PC-9 (cell line): ENCODE results near the gene ZNF497. TPM values are rescaled to one million over a fixed set of nuclear protein-coding genes. Genes with fewer than 3 reads are reported as not detected.

Source experiments
- BruUV-seq: library from RNA; stranded (reverse); fragments of 400-500 nt; replicated peaks from 2 replicates; lab custom pipeline; 2021; lab: Mats Ljungman, UMichigan
- CTCF ChIA-PET: fragments of 300-600 bp; sonication (Branson Sonifier 250); formaldehyde crosslinking; loops from one replicate; lab custom pipeline; 2022; ENCODE audit warnings: antibody characterized with exemption; lab: Charles Lee
- POLR2A ChIA-PET: fragments of 300-600 bp; sonication (Branson Sonifier 250); formaldehyde crosslinking; loops from one replicate; lab custom pipeline; 2022; ENCODE audit warnings: antibody characterized with exemption; ENCODE audit not compliant: unreplicated experiment; lab: Charles Lee
- DNase-seq, 2 experiments: peaks; one replicate each; pipeline versions ENCODE4 v3.0.0 to v3.0.0-alpha.2; 2015 to 2022; ENCODE audit warnings: mixed read lengths in 1 of 2
- H2AFZ ChIP-seq: fragments of 200-600 bp; sonication (generic); 2 replicates; pipeline ENCODE4 v1.8.1; 2017; ENCODE audit warnings: antibody characterized with exemption
- H3F3A ChIP-seq: fragments of 200-600 bp; sonication (generic); 2 replicates; pipeline ENCODE4 v1.8.1; 2017; ENCODE audit warnings: antibody characterized with exemption, mild to moderate bottlenecking, low read depth; ENCODE audit not compliant: insufficient read depth
- H3K27ac ChIP-seq: fragments of 200-600 bp; sonication (generic); 2 replicates; pipeline ENCODE4 v1.6.1; 2016; ENCODE audit warnings: mixed run types
- H3K27me3 ChIP-seq: fragments of 200-600 bp; sonication (generic); 2 replicates; pipeline ENCODE4 v1.6.1; 2016; ENCODE audit warnings: low read depth, mixed run types; ENCODE audit not compliant: insufficient read depth
- H3K36me3 ChIP-seq: fragments of 200-600 bp; sonication (generic); 2 replicates; pipeline ENCODE4 v1.6.1; 2016; ENCODE audit warnings: low read depth, mixed run types
- H3K4me1 ChIP-seq: fragments of 200-600 bp; sonication (generic); replicated peaks from 2 replicates; pipeline ENCODE4 v1.6.1; 2016; ENCODE audit warnings: mixed run types; ENCODE audit not compliant: insufficient read depth
- H3K4me2 ChIP-seq: fragments of 200-600 bp; sonication (generic); 2 replicates; pipeline ENCODE4 v1.6.1; 2017; ENCODE audit warnings: mixed run types
- H3K4me3 ChIP-seq: fragments of 200-600 bp; sonication (generic); 2 replicates; pipeline ENCODE4 v1.6.1; 2016; ENCODE audit warnings: mixed run types
- H3K79me2 ChIP-seq: fragments of 200-600 bp; sonication (generic); 2 replicates; pipeline ENCODE4 v1.6.1; 2017; ENCODE audit warnings: low read depth, mixed run types
- H3K9me2 ChIP-seq: fragments of 200-600 bp; sonication (generic); 2 replicates; pipeline ENCODE4 v1.8.1; 2017; ENCODE audit warnings: mild to moderate bottlenecking; ENCODE audit not compliant: insufficient read depth
- H3K9me3 ChIP-seq: fragments of 200-600 bp; sonication (generic); 2 replicates; pipeline ENCODE4 v1.8.1; 2016; ENCODE audit warnings: low read depth; ENCODE audit not compliant: insufficient read depth
- H4K20me1 ChIP-seq: fragments of 200-600 bp; sonication (generic); 2 replicates; pipeline ENCODE4 v1.8.1; 2017; ENCODE audit not compliant: insufficient read depth
- EZH2 ChIP-seq: fragments of 200-600 bp; sonication (generic); IDR thresholded peaks from 2 replicates; pipeline ENCODE4 v1.8.0; 2017; ENCODE audit warnings: antibody characterized with exemption, low read depth
- intact Hi-C: fragments of 100-400 bp; cut with micrococcal nuclease; formaldehyde crosslinking; loops from one replicate; pipeline ENCODE4 v1.10.0; 2022; ENCODE audit not compliant: unreplicated experiment
- total RNA-seq: library from RNA; stranded (reverse); gene quantifications from 2 replicates; pipeline ENCODE4 v1.2.3, GENCODE V29; 2021
- TF ChIP-seq, protein P1 (sequence below): fragments of 200-600 bp; sonication (generic); conservative IDR thresholded peaks from 2 replicates; pipeline ENCODE4 v1.6.1; 2017; ENCODE audit warnings: mixed run types, antibody characterized with exemption, mild to moderate bottlenecking, moderate library complexity

ZNF497 gene
- total RNA-seq, 1 experiment from 2014 or later, result 7.2 TPM

DNA sequence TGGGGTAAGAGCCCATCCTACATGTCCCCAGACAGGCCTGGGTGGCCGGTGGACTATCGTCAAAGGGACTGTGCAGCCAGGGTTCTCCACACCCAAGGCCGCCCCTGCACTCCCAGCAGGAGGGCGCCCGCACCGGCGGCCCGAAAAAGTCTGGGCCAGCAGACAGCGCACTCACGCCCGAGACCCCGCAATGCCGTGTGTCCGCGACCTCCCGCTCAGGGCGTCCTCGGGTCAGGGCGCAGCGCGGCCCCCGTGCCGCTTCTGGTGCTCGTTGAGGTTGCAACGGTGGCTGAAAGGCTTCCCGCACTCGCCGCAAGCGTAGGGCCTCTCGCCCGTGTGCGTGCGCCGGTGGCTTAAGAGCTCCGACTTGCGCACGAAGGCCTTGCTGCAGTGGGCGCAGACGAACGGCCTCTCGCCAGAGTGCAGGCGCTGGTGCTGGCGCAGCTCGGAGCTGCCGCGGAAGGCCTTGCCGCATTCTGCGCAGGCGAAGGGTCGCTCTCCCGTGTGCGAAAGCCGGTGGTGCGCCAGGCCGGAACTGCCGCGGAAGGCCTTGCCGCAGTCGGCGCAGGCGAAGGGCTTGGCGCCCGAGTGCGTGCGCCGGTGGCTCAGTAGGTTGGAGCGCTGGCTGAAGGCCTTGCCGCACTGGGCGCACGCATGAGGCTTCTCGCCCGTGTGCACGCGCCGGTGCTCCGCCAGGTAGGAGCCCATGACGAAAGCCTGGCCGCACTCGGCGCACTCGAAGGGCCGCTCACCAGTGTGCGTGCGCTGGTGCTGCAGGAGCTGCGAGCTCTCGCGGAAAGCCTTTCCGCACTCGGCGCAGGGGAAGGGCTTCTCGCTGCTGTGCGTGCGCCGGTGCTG is 6.4 kb downstream of the ZNF497 start:
- no peak overlapping the region for H2AFZ ChIP-seq

GRCh38 chr19:58355215-58355796 is 7.2 kb downstream of the ZNF497 start:
- no peaks in the 10 kb centered on the region for H3K9me2 ChIP-seq
- H3K4me3 ChIP-seq, result no peak overlapping the region
- no peaks in the 10 kb centered on the region for H3F3A ChIP-seq
- TF ChIP-seq, protein P1, sequence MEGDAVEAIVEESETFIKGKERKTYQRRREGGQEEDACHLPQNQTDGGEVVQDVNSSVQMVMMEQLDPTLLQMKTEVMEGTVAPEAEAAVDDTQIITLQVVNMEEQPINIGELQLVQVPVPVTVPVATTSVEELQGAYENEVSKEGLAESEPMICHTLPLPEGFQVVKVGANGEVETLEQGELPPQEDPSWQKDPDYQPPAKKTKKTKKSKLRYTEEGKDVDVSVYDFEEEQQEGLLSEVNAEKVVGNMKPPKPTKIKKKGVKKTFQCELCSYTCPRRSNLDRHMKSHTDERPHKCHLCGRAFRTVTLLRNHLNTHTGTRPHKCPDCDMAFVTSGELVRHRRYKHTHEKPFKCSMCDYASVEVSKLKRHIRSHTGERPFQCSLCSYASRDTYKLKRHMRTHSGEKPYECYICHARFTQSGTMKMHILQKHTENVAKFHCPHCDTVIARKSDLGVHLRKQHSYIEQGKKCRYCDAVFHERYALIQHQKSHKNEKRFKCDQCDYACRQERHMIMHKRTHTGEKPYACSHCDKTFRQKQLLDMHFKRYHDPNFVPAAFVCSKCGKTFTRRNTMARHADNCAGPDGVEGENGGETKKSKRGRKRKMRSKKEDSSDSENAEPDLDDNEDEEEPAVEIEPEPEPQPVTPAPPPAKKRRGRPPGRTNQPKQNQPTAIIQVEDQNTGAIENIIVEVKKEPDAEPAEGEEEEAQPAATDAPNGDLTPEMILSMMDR, result no peak
- no peak for TF ChIP-seq EZH2
- no peaks in the 10 kb centered on the region for H3K36me3 ChIP-seq
- DNase-seq, result no peak
- no peak overlapping the region for H3K4me2 ChIP-seq
- no peaks in the 10 kb centered on the region for H4K20me1 ChIP-seq
- no peaks in the 10 kb centered on the region for H3K9me3 ChIP-seq
- no peaks in the 10 kb centered on the region for H3K27me3 ChIP-seq
- no peaks in the 10 kb centered on the region for H3K79me2 ChIP-seq
- H2AFZ ChIP-seq, result no peak overlapping the region
- intact Hi-C loops, result no loop called here
- BruUV-seq, result no TSS peak
- POLR2A ChIA-PET, result interaction anchor here (0.7 kb wide), 1 partner anchor 8 kb away, joined by 3 read pairs; no protein-coding TSS in a partner anchor
- no peak overlapping the region for H3K27ac ChIP-seq
- H3K4me1 ChIP-seq, result no peaks in the 10 kb centered on the region
- CTCF ChIA-PET, result no interaction called here

More for the DNA sequence above, 6.4 kb downstream of the ZNF497 start:
- ChIA-PET CTCF (no interaction called here), POLR2A (no interaction called here)
- Histone ChIP-seq H3K79me2 (peaks cover 3% of the 10 kb centered on the region), H3K4me2 (no peak overlapping the region), H3K27me3 (no peaks in the 10 kb centered on the region), H3K9me2 (no peaks in the 10 kb centered on the region), H3K4me3 (no peak overlapping the region), H3K9me3 (no peaks in the 10 kb centered on the region), H3F3A (no peaks in the 10 kb centered on the region), H3K4me1 (no peaks in the 10 kb centered on the region), H4K20me1 (no peaks in the 10 kb centered on the region), H3K36me3 (no peaks in the 10 kb centered on the region), H3K27ac (no peak overlapping the region)
- no TSS peak for BruUV-seq
- no peak for TF ChIP-seq EZH2
- TF ChIP-seq, protein P1, result no peak
- intact Hi-C loops, result no loop called here
- no peak for DNase-seq

GRCh38 chr19:58354478-58355030 is 8.0 kb downstream of the ZNF497 start:
- Histone ChIP-seq H3K79me2 (no peaks in the 10 kb centered on the region), H3K9me3 (no peaks in the 10 kb centered on the region), H2AFZ (no peak overlapping the region), H3K4me1 (no peaks in the 10 kb centered on the region), H3K4me2 (no peak overlapping the region), H3K27ac (no peak overlapping the region), H3K27me3 (no peaks in the 10 kb centered on the region), H3F3A (no peaks in the 10 kb centered on the region), H3K36me3 (no peaks in the 10 kb centered on the region), H3K9me2 (no peaks in the 10 kb centered on the region), H4K20me1 (no peaks in the 10 kb centered on the region), H3K4me3 (no peak overlapping the region)
- intact Hi-C loops, result no loop called here
- ChIA-PET POLR2A (no interaction called here), CTCF (no interaction called here)
- DNase-seq, result no peak
- TF ChIP-seq EZH2, result no peak
- TF ChIP-seq, protein P1, result no peak
- BruUV-seq, result no TSS peak
